Skeletal muscle tissue (tissue), 4 donors: Measurements from ENCODE around the gene ACTL10. TPM values are rescaled to one million over a fixed set of nuclear protein-coding genes. Genes with fewer than 3 reads are reported as not detected.

Experiments
- H3K27ac ChIP-seq: one replicate; pipeline ENCODE4 v1.7.0; 2013; ENCODE audit warnings: mild to moderate bottlenecking, low read depth, low read length, inconsistent platforms
- H3K27me3 ChIP-seq, 3 donors: one replicate each; pipeline ENCODE4 v1.7.0; 2013; ENCODE audit warnings: low read length in 3 of 3; ENCODE audit not compliant: control insufficient read depth in 3 of 3, insufficient read depth in 3 of 3
- H3K36me3 ChIP-seq, 3 donors: one replicate each; pipeline ENCODE4 v1.7.0; 2013; ENCODE audit warnings: low read length in 3 of 3; ENCODE audit not compliant: control insufficient read depth in 3 of 3, insufficient read depth in 3 of 3
- H3K4me1 ChIP-seq, 3 donors: one replicate each; pipeline ENCODE4 v1.7.0; 2013; ENCODE audit warnings: low read length in 3 of 3, mild to moderate bottlenecking in 3 of 3; ENCODE audit not compliant: control insufficient read depth in 3 of 3, insufficient read depth in 3 of 3
- H3K4me3 ChIP-seq, 3 donors: one replicate each; pipeline ENCODE4 v1.7.0; 2013; ENCODE audit warnings: low read length in 3 of 3
- H3K9ac ChIP-seq, 3 donors: one replicate each; pipeline ENCODE4 v1.7.0; 2013; ENCODE audit warnings: low read length in 3 of 3, mild to moderate bottlenecking in 3 of 3, moderate library complexity in 2 of 3, low read depth in 1 of 3
- H3K9me3 ChIP-seq, 3 donors: one replicate each; pipeline ENCODE4 v1.7.0; 2013; ENCODE audit warnings: low read length in 3 of 3; ENCODE audit not compliant: control insufficient read depth in 3 of 3
- total RNA-seq: library from RNA; depleted of rRNA; stranded (reverse); fragments of >200 nt; gene quantifications from one replicate; pipeline ENCODE4 v1.2.3, GENCODE V29; 2014
- donor health status: Osteomylitis.

ACTL10 gene
- total RNA-seq, 1 donor from 2014 or later: 1.0 TPM

DNA sequence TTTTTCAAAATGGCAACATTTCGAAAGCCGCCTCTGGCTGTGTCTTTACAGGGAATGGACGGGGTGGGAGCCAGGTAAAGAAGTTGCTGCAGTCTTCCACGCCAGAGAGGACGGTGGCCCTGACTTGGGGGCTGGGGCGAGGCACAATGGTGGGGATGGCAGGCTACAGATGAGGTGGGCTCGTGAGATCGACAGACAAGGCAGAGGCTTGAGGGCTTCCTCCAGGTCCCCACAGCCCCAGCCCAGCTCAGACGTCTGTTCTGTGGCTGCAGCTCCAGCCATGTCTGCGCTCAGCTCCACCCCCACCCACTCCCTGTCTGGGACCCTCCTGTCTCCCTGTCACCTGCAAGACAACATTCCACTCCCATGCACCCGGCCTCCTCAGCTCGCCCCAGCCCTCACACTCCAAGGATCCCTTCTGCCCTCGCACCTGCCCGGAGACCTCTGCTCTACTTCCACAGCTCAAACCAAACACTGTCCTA, 12.0 kb upstream of the ACTL10 start:
- Histone ChIP-seq H3K27ac (no peak overlapping the region), H3K4me1 (peaks cover 9 to 15% (median 12%) of the 10 kb centered on the region in 3 donors), H3K4me3 (no peak overlapping the region), H3K9me3 (no peaks in the 10 kb centered on the region), H3K36me3 (peaks cover 23 to 26% (median 24%) of the 10 kb centered on the region in 3 donors), H3K27me3 (peaks cover 0 to 5% (median 0%) of the 10 kb centered on the region in 3 donors), H3K9ac (no peak overlapping the region)

DNA sequence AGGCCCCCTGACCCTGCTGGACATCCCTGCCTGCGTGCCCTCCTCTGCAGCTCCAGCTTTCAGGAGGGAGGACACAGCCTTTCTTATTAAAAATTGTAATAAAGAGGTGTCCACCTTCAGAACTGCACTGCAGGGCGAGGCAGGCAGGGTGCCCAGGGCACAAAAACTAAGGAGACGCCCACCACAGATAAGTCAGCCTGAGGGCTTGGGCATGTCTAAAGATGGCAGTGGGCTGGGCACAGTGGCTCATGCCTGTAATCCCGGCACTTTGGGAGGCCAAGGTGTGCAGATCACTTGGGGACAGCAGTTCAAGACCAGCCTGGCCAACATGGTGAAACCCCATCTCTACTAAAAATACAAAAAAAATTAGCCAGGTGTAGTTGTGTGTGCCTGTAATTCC, 11.6 kb upstream of the ACTL10 start:
- H3K36me3 ChIP-seq: peaks cover 27 to 30% (median 28%) of the 10 kb centered on the region in 3 donors
- peaks cover 0 to 5% (median 0%) of the 10 kb centered on the region in 3 donors for H3K27me3 ChIP-seq

DNA sequence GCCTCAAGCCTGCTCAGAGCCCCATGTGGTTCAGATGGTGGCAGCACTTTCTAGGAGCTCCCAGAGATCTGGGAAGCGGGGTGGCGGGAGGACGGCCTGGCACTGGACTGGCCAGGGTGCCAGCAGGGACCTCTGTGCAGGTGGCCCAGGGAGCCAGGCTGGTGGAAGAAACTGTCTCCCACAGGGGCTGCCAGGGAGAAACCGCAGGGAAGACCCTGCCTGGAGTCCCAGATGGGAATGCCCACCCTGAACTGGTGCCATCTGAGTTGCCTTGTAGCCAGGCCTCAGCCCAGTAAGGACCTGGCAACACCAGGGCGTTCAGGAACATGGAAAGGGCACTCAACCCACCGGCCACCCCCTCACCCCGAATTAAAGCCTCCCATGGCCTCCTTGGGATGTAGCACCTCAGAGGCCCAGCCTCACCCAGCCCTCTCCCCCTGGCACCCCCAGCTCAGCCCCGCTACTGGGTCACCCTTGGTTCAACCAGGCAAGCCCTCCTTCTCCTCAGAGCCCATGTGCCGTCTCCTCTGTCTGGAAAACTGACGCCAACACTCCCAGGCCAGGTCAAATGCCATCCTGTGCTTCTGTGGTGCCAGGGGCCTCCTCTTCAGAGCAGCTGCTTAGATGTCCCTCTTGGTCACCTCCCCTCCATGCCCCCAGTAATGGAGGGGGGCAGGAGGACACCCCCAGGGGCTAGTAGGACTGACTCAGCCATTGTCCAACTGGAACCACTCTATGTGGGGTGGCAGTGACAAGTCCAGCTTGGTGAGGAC, 10.5 kb upstream of the ACTL10 start:
- Histone ChIP-seq H3K27ac (no peak overlapping the region), H3K9me3 (no peaks in the 10 kb centered on the region), H3K9ac (no peak overlapping the region), H3K36me3 (peaks cover 35 to 38% (median 36%) of the 10 kb centered on the region in 3 donors), H3K27me3 (peaks cover 0 to 2% (median 0%) of the 10 kb centered on the region in 3 donors), H3K4me3 (no peak overlapping the region), H3K4me1 (peaks cover 9 to 13% (median 12%) of the 10 kb centered on the region in 3 donors)

More for the DNA sequence above, 11.6 kb upstream of the ACTL10 start:
- H3K9ac ChIP-seq: no peak overlapping the region
- peaks cover 9 to 13% (median 12%) of the 10 kb centered on the region in 3 donors for H3K4me1 ChIP-seq
- no peaks in the 10 kb centered on the region for H3K9me3 ChIP-seq
- H3K4me3 ChIP-seq: no peak overlapping the region
- no peak overlapping the region for H3K27ac ChIP-seq

DNA sequence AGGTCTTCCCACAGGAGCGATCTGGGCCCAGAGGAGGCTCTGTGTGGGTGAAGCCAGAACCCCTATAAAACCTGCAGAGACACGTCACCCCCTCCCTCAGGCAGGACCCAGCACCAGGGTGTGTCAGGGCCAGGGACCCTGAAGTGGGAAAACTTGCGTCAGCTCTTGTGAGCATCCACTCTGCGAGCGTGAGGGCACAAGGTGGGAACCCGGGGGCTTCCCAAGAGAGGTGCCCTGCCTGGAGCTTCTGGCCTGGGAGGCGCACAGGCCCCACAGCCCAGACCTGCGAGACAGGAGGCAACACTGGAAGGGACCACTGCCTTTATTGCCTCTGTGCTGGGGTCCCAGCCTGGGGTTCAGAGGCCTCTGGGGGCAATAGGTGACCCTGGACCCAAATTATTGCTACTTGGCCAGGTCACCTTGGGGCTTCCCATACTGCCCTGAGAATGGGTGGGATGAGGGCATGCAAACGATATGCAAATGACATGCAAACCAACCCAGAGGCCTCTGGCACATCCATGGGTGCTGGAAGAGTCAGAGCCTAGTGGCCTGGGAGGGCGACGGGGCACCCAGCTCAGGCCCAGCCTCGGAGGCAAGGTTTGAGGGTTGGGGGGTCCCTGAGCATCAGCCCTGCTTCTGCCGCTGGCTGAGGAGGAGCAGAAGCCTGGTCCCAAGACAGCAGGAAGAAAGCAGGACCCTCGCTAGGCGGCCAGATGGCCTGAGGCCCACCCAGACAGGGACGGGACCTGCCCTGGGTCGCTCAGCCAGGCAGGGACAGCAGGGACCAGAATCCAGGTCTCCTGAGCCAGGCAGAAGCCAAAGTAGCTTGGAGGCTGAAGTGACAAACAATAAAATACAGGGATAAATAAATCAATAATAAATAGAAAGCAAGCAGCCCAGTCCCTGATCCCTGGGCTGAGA, 9.7 kb upstream of the ACTL10 start:
- peaks cover 9 to 13% (median 12%) of the 10 kb centered on the region in 3 donors for H3K4me1 ChIP-seq
- no peaks in the 10 kb centered on the region for H3K9me3 ChIP-seq
- H3K9ac ChIP-seq: no peak overlapping the region
- no peak overlapping the region for H3K4me3 ChIP-seq
- no peak overlapping the region for H3K27ac ChIP-seq
- H3K36me3 ChIP-seq: peaks cover 35 to 38% (median 37%) of the 10 kb centered on the region in 3 donors
- H3K27me3 ChIP-seq: no peaks in the 10 kb centered on the region

DNA sequence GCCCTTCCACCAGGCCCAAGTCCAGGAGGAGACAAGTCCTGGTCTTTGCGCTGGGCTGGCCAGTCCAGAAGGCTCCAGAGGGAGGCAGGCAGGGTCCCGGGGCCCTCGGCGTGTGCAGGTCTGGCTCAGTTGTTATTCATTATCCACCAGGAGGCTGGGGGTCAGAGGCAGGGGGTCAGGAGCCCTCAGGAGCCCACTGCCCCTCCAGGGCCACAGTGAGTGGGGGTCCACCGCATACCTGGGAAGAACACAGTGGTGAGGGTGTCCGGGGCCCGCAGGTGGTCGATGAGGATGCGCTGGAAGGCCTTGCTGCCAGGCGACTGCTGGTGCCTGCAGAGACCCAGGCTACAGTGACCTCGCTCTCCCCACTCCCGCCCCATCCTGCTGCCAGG, 9.0 kb upstream of the ACTL10 start:
- Histone ChIP-seq H3K27me3 (no peaks in the 10 kb centered on the region), H3K27ac (no peak overlapping the region), H3K9me3 (no peaks in the 10 kb centered on the region), H3K9ac (no peak overlapping the region), H3K4me3 (no peak overlapping the region), H3K4me1 (peaks cover 9 to 14% (median 12%) of the 10 kb centered on the region in 3 donors), H3K36me3 (peaks cover 35 to 38% (median 37%) of the 10 kb centered on the region in 3 donors)

DNA sequence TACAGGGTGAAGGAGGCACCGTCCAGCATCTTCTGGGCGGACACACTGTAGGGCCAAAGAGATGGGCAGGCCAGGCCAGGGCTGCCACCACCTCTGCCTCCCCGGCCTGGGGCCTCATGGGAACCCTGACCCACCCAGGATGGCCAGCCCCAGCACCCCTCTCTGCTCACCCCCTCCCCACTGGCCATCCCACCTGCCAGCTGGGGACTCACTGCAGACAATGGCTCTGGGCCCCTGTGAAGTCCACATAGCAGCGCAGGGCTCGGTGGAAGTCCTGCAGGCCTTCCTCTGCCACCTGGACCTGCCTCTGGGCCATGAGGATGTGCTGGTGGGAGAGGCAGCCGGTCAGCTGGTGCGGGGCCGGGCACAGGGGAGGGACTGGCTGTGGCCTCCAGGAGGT, 8.2 kb upstream of the ACTL10 start:
- Histone ChIP-seq H3K27me3 (no peaks in the 10 kb centered on the region), H3K36me3 (peaks cover 35 to 38% (median 37%) of the 10 kb centered on the region in 3 donors), H3K27ac (no peak overlapping the region), H3K4me1 (peaks cover 8 to 17% (median 14%) of the 10 kb centered on the region in 3 donors), H3K4me3 (no peak overlapping the region), H3K9ac (no peak overlapping the region), H3K9me3 (no peaks in the 10 kb centered on the region)

DNA sequence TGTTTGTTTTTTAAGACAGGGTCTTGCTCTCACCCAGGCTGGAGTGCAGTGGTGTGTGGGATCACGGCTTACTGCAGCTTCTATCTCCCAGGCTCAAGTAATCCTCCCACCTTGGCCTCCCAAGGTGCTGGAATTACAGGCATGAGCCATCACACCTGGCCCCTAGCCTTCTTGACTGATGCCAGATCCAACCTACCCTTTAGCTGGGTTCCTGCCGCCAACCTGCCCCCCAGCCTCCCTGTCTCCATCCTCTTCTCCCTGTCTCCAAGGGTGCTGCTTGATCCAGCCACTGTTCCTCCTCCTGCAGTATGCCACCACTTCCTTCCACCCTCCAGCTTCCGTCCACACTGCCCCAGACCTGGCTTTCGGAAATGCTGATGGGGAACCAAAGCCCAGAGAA, 7.8 kb upstream of the ACTL10 start:
- H3K4me3 ChIP-seq: no peak overlapping the region
- H3K9ac ChIP-seq: no peak overlapping the region
- H3K4me1 ChIP-seq: peaks cover 8 to 16% (median 12%) of the 10 kb centered on the region in 3 donors
- H3K27me3 ChIP-seq: no peaks in the 10 kb centered on the region
- H3K27ac ChIP-seq: no peak overlapping the region
- H3K36me3 ChIP-seq: peaks cover 35 to 38% (median 37%) of the 10 kb centered on the region in 3 donors
- H3K9me3 ChIP-seq: no peaks in the 10 kb centered on the region

DNA sequence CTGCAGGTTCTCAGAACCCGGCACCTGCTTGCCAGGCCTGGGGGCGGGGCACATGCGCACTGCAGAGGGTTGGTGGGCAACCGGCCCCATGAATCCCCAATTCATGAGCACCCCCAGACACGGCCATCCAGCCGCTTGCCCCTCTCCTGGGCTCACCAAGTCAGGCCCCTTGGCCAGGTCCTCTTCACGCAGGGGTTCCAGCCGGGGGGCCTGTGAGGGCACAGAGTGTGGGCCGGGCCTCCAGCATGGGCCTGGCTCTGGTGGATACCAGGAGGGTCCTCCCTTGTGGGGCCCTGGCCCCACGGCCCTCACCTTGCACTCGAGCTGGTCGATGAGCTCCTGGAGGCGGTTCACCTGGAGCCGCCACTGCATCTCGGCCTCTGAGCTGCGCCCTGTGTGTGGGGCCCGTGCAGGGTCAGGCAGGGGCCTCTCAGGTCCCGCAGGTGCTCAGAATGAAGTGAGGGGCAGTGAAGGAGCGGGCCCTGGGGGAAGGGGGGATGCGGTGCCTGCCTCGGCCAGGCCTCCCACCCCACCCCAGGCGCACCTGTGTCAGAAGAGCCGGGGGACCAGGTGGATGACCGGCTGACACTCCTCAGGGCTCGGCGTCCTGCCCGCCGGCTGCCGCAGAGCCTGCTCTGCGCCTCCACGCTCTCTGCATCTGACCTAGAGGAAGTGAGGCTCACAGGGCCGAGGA, 7.3 kb upstream of the ACTL10 start:
- Histone ChIP-seq H3K4me1 (peaks cover 13 to 18% (median 15%) of the 10 kb centered on the region in 3 donors), H3K27me3 (no peaks in the 10 kb centered on the region), H3K9ac (no peak overlapping the region), H3K36me3 (peaks cover 35 to 38% (median 37%) of the 10 kb centered on the region in 3 donors), H3K27ac (no peak overlapping the region), H3K4me3 (no peak overlapping the region), H3K9me3 (no peaks in the 10 kb centered on the region)

DNA sequence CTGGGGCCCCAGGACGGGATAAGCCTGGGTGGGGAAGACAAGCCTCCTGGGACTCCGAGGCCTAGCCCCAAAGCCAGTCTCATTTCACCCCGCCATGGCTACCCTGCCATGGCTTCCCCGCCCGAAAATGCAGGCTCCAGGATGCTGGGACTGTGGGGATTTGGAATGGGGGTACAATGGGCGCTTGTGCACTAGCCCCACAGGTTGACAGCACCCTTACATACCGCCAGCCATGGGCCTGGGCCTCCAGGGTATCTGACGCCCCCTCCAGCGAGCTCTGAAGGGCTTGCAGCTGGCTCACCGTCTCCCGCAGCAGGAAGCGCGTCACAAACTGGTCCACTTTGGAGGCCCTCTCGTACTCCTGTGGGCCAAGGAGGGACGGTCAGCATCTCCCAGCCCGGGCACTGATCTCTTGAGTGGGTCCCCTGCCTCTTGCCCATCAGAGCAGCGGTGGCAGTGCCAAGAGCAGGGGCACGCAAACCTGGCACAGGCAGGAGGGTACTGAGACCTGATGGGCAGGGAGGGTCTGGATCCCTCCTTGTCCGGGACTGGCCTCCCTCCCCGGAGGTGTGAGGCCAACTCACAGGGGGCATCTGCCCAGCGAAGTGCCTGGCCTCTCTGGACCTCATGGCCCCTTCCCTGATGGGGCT, 6.6 kb upstream of the ACTL10 start:
- Histone ChIP-seq H3K27me3 (no peaks in the 10 kb centered on the region), H3K4me3 (no peak overlapping the region), H3K4me1 (peaks cover 15 to 24% (median 18%) of the 10 kb centered on the region in 3 donors), H3K9ac (no peak overlapping the region), H3K36me3 (peaks cover 35 to 38% (median 37%) of the 10 kb centered on the region in 3 donors), H3K9me3 (no peaks in the 10 kb centered on the region), H3K27ac (no peak overlapping the region)
